Stimulated activated CD8-positive, alpha-beta memory T cell treated with anti-CD3 and anti-CD28 coated beads, Interleukin-15, amount 100 ng/mL, for 1 hour (primary cell): ENCODE measurements around the gene SLC44A1.

ENCODE experiments used
- DNase-seq: peaks from one replicate; pipeline ENCODE4 v3.0.0-alpha.2; 2020; ENCODE audit warnings: low read depth

The SLC44A1 gene

GRCh38 chr9:105273731-105274130 lies 29.3 kb downstream of the SLC44A1 start:
- DNase-seq: no peak

- no peak for DNase-seq
Measured at GRCh38 chr9:105275111-105275510, 30.7 kb downstream of the SLC44A1 start.

- no peak for DNase-seq
Measured at GRCh38 chr9:105275938-105276337, 31.5 kb downstream of the SLC44A1 start.

GRCh38 chr9:105278751-105279150 lies 34.3 kb downstream of the SLC44A1 start:
- no peak for DNase-seq

- no peak for DNase-seq
Measured at GRCh38 chr9:105280691-105281090, 36.2 kb downstream of the SLC44A1 start.

- DNase-seq: no peak
Measured at GRCh38 chr9:105281272-105281671, 36.8 kb downstream of the SLC44A1 start.

- no peak for DNase-seq
Measured at GRCh38 chr9:105281926-105282325, 37.5 kb downstream of the SLC44A1 start.

- DNase-seq: no peak
Measured at GRCh38 chr9:105282870-105283621, 38.6 kb downstream of the SLC44A1 start.

- DNase-seq: no peak
Measured at GRCh38 chr9:105283795-105284194, 39.3 kb downstream of the SLC44A1 start.

- no peak for DNase-seq
Measured at GRCh38 chr9:105284463-105284862, 40.0 kb downstream of the SLC44A1 start.

- no peak for DNase-seq
Measured at GRCh38 chr9:105286098-105286497, 41.6 kb downstream of the SLC44A1 start.

GRCh38 chr9:105289305-105289704 lies 44.9 kb downstream of the SLC44A1 start:
- no peak for DNase-seq

GRCh38 chr9:105290418-105290817 lies 46.0 kb downstream of the SLC44A1 start:
- DNase-seq: no peak

GRCh38 chr9:105290954-105291353 lies 46.5 kb downstream of the SLC44A1 start:
- no peak for DNase-seq

GRCh38 chr9:105291422-105291859 lies 47.0 kb downstream of the SLC44A1 start:
- no peak for DNase-seq

GRCh38 chr9:105291938-105292337 lies 47.5 kb downstream of the SLC44A1 start:
- DNase-seq: no peak

- DNase-seq: no peak
Measured at GRCh38 chr9:105293408-105293807, 49.0 kb downstream of the SLC44A1 start.

- DNase-seq: no peak
Measured at GRCh38 chr9:105295201-105295550, 50.7 kb downstream of the SLC44A1 start.

- DNase-seq: no peak
Measured at GRCh38 chr9:105295986-105296385, 51.5 kb downstream of the SLC44A1 start.

GRCh38 chr9:105296445-105296844 lies 52.0 kb downstream of the SLC44A1 start:
- no peak for DNase-seq

- no peak for DNase-seq
Measured at GRCh38 chr9:105296877-105297287, 52.4 kb downstream of the SLC44A1 start.

GRCh38 chr9:105297442-105298075 lies 53.1 kb downstream of the SLC44A1 start:
- DNase-seq: no peak

GRCh38 chr9:105299190-105299854 lies 54.9 kb downstream of the SLC44A1 start:
- DNase-seq: no peak
